ENCODE measurements around the gene SPDYE11. TPM values are rescaled to one million over a fixed set of nuclear protein-coding genes. Genes with fewer than 3 reads are reported as not detected.
"Not testable (repeated sequence)": the region's sequence is repeated elsewhere in the genome, so short reads cannot be mapped to it uniquely, and the experiment has no call there.

The SPDYE11 gene
- not detected in 2 replicates for total RNA-seq
- not detected in 2 replicates for polyA plus RNA-seq
- not detected in 2 replicates for polyA plus RNA-seq (2011; cell fraction: cytosol; rRNA removed)
- not detected in 2 replicates for polyA plus RNA-seq (2011; cell fraction: nucleus; rRNA removed)
- 0.16 TPM in 1 of 2 replicates, not detected in the other for polyA plus RNA-seq (2012)
- not detected in 2 replicates for polyA minus RNA-seq
- polyA minus RNA-seq (2011; cell fraction: cytosol; rRNA and poly(A)+ RNA removed), result not detected
- not detected in 2 replicates for polyA minus RNA-seq (2011; cell fraction: nucleus; rRNA and poly(A)+ RNA removed)
- Bru-seq, nascent RNA, result not detected
- BruChase-seq, experiment 1, labeled RNA remaining after a 6-hour chase, result not detected
- not detected for BruChase-seq, experiment 2, labeled RNA remaining after a 2-hour chase
- long read RNA-seq, partial matches to known transcripts, result 0 of 4 reads
- long read RNA-seq, other reads (novel, unspliced or antisense), result 4 of 4 reads

GRCh38 chr7:73057811-73058210 is at the start of gene SPDYE11:
SPDYE11 (minus strand) TSS chr7:73057911; CDS start chr7:73056111, 1,800 bp downstream.
- H3K4me2 ChIP-seq (ENCODE audit: insufficient read depth, low read length); H3K27me3 ChIP-seq (ENCODE audit: control insufficient read depth in 2 of 2, insufficient read depth in 2 of 2, low read length in 2 of 2); H3K36me3 ChIP-seq (ENCODE audit: control insufficient read depth in 2 of 2, extremely low read depth in 1 of 2, insufficient read depth in 2 of 2, low read length in 2 of 2); dilution Hi-C loops (cut with MboI; ENCODE audit: extremely low pct_ligation_motif_present, low sequenced_read_pairs); H3K4me3 ChIP-seq (replicated peaks in 1 of 3; ENCODE audit: insufficient read depth in 1 of 3, low read depth in 1 of 3, low read length in 3 of 3); CTCF ChIA-PET; H3K4me1 ChIP-seq (ENCODE audit: control insufficient read depth, extremely low read depth, insufficient read depth, low read length); FAIRE-seq; H4K20me1 ChIP-seq (replicated peaks; ENCODE audit: control insufficient read depth, extremely low read depth, insufficient read depth, low read length); BruUV-seq (replicated peaks); H3K9me3 ChIP-seq (replicated peaks; ENCODE audit: control insufficient read depth, insufficient read depth, low read length); intact Hi-C loops (cut with micrococcal nuclease); DNase-seq (ENCODE audit: low read depth, low spot score); POLR2A ChIA-PET; H2AFZ ChIP-seq (ENCODE audit: low read depth, low read length); H3K27ac ChIP-seq (ENCODE audit: insufficient read depth, low read depth, low read length); H3K79me2 ChIP-seq (ENCODE audit: control insufficient read depth, insufficient read depth, low read length); H3K9me1 ChIP-seq (replicated peaks; ENCODE audit: control insufficient read depth, extremely low read depth, insufficient read depth, low read length); H3K9ac ChIP-seq (replicated peaks; ENCODE audit: extremely low read depth, insufficient read depth, low read length): not testable (repeated sequence)

- H3K79me2 ChIP-seq (ENCODE audit: control insufficient read depth, insufficient read depth, low read length); H3K4me2 ChIP-seq (ENCODE audit: insufficient read depth, low read length); H3K4me3 ChIP-seq (replicated peaks in 1 of 3; ENCODE audit: insufficient read depth in 1 of 3, low read depth in 1 of 3, low read length in 3 of 3); intact Hi-C loops (cut with micrococcal nuclease); dilution Hi-C loops (cut with MboI; ENCODE audit: extremely low pct_ligation_motif_present, low sequenced_read_pairs); H3K9me1 ChIP-seq (replicated peaks; ENCODE audit: control insufficient read depth, extremely low read depth, insufficient read depth, low read length); H3K4me1 ChIP-seq (ENCODE audit: control insufficient read depth, extremely low read depth, insufficient read depth, low read length); H2AFZ ChIP-seq (ENCODE audit: low read depth, low read length); H3K27ac ChIP-seq (ENCODE audit: insufficient read depth, low read depth, low read length); H3K36me3 ChIP-seq (ENCODE audit: control insufficient read depth in 2 of 2, extremely low read depth in 1 of 2, insufficient read depth in 2 of 2, low read length in 2 of 2); CTCF ChIA-PET; FAIRE-seq; H3K27me3 ChIP-seq (ENCODE audit: control insufficient read depth in 2 of 2, insufficient read depth in 2 of 2, low read length in 2 of 2); POLR2A ChIA-PET; DNase-seq (ENCODE audit: low read depth, low spot score); H4K20me1 ChIP-seq (replicated peaks; ENCODE audit: control insufficient read depth, extremely low read depth, insufficient read depth, low read length); H3K9me3 ChIP-seq (replicated peaks; ENCODE audit: control insufficient read depth, insufficient read depth, low read length); H3K9ac ChIP-seq (replicated peaks; ENCODE audit: extremely low read depth, insufficient read depth, low read length); BruUV-seq (replicated peaks): not testable (repeated sequence)
Measured at GRCh38 chr7:73085938-73086337, 28.2 kb upstream of the SPDYE11 start, which contains the start of gene SPDYE9. SPDYE9 (minus strand) TSS chr7:73086038; CDS start chr7:73084238, 1,800 bp downstream.

- CTCF ChIA-PET; H3K4me3 ChIP-seq (replicated peaks in 1 of 3; ENCODE audit: insufficient read depth in 1 of 3, low read depth in 1 of 3, low read length in 3 of 3); H3K4me2 ChIP-seq (ENCODE audit: insufficient read depth, low read length); H3K9me3 ChIP-seq (replicated peaks; ENCODE audit: control insufficient read depth, insufficient read depth, low read length); BruUV-seq (replicated peaks); DNase-seq (ENCODE audit: low read depth, low spot score); H3K9me1 ChIP-seq (replicated peaks; ENCODE audit: control insufficient read depth, extremely low read depth, insufficient read depth, low read length); dilution Hi-C loops (cut with MboI; ENCODE audit: extremely low pct_ligation_motif_present, low sequenced_read_pairs); H3K27ac ChIP-seq (ENCODE audit: insufficient read depth, low read depth, low read length); H3K79me2 ChIP-seq (ENCODE audit: control insufficient read depth, insufficient read depth, low read length); intact Hi-C loops (cut with micrococcal nuclease); POLR2A ChIA-PET; FAIRE-seq; H3K36me3 ChIP-seq (ENCODE audit: control insufficient read depth in 2 of 2, extremely low read depth in 1 of 2, insufficient read depth in 2 of 2, low read length in 2 of 2); H3K9ac ChIP-seq (replicated peaks; ENCODE audit: extremely low read depth, insufficient read depth, low read length); H2AFZ ChIP-seq (ENCODE audit: low read depth, low read length); H3K27me3 ChIP-seq (ENCODE audit: control insufficient read depth in 2 of 2, insufficient read depth in 2 of 2, low read length in 2 of 2); H3K4me1 ChIP-seq (ENCODE audit: control insufficient read depth, extremely low read depth, insufficient read depth, low read length); H4K20me1 ChIP-seq (replicated peaks; ENCODE audit: control insufficient read depth, extremely low read depth, insufficient read depth, low read length): not testable (repeated sequence)
Measured at GRCh38 chr7:73029666-73030065, 28.0 kb downstream of the SPDYE11 start, which contains the start of gene SPDYE8. SPDYE8 (minus strand) TSS chr7:73029766; CDS start chr7:73027966, 1,800 bp downstream.

GRCh38 chr7:73006491-73006890 is 51.2 kb downstream of the SPDYE11 start:
- H3K9ac ChIP-seq (replicated peaks; ENCODE audit: extremely low read depth, insufficient read depth, low read length); DNase-seq (ENCODE audit: low read depth, low spot score); dilution Hi-C loops (cut with MboI; ENCODE audit: extremely low pct_ligation_motif_present, low sequenced_read_pairs); H3K9me3 ChIP-seq (replicated peaks; ENCODE audit: control insufficient read depth, insufficient read depth, low read length); H3K9me1 ChIP-seq (replicated peaks; ENCODE audit: control insufficient read depth, extremely low read depth, insufficient read depth, low read length); BruUV-seq (replicated peaks); H4K20me1 ChIP-seq (replicated peaks; ENCODE audit: control insufficient read depth, extremely low read depth, insufficient read depth, low read length); POLR2A ChIA-PET; H3K4me2 ChIP-seq (ENCODE audit: insufficient read depth, low read length); CTCF ChIA-PET; H3K27ac ChIP-seq (ENCODE audit: insufficient read depth, low read depth, low read length); H2AFZ ChIP-seq (ENCODE audit: low read depth, low read length); H3K36me3 ChIP-seq (ENCODE audit: control insufficient read depth in 2 of 2, extremely low read depth in 1 of 2, insufficient read depth in 2 of 2, low read length in 2 of 2); intact Hi-C loops (cut with micrococcal nuclease); H3K27me3 ChIP-seq (ENCODE audit: control insufficient read depth in 2 of 2, insufficient read depth in 2 of 2, low read length in 2 of 2); FAIRE-seq; H3K4me1 ChIP-seq (ENCODE audit: control insufficient read depth, extremely low read depth, insufficient read depth, low read length); H3K79me2 ChIP-seq (ENCODE audit: control insufficient read depth, insufficient read depth, low read length): not testable (repeated sequence)
- H3K4me3 ChIP-seq (replicated peaks in 1 of 3; ENCODE audit: insufficient read depth in 1 of 3, low read depth in 1 of 3, low read length in 3 of 3), result peak overlapping the region in 1 of 3 experiments; percentile 24
